Caco-2 (cell line): ENCODE measurements around the gene BCL2. TPM values are rescaled to one million over a fixed set of nuclear protein-coding genes. Genes with fewer than 3 reads are reported as not detected.

ENCODE experiments used
- BruUV-seq: library from RNA; stranded (reverse); fragments of 400-500 nt; replicated peaks from 2 replicates; lab custom pipeline; 2021; lab: Mats Ljungman, UMichigan
- CTCF ChIA-PET: fragments of 300-600 bp; sonication (Branson Sonifier 250); formaldehyde crosslinking; loops from one replicate; lab custom pipeline; 2022; ENCODE audit warnings: antibody characterized with exemption; lab: Charles Lee
- POLR2A ChIA-PET: fragments of 300-600 bp; sonication (Branson Sonifier 250); formaldehyde crosslinking; loops from one replicate; lab custom pipeline; 2022; ENCODE audit warnings: antibody characterized with exemption; lab: Charles Lee
- DNase-seq, 2 experiments: peaks; one replicate each; pipeline versions ENCODE4 v3.0.0 to v3.0.0-alpha.2; 2020 to 2022
- H3K27me3 ChIP-seq: replicated peaks from 2 replicates; pipeline ENCODE4 v1.6.0; 2011; ENCODE audit warnings: low read length; ENCODE audit not compliant: control insufficient read depth, insufficient read depth
- H3K36me3 ChIP-seq: 2 replicates; pipeline ENCODE4 v1.5.1; 2011; ENCODE audit warnings: low read length; ENCODE audit not compliant: control insufficient read depth, insufficient read depth
- H3K4me1 ChIP-seq: fragments of 250-450 bp; sonication (Bioruptor Pico); 2 replicates; pipeline ENCODE4 v1.5.1; 2020; ENCODE audit warnings: mild to moderate bottlenecking
- H3K4me3 ChIP-seq: 2 replicates; pipeline ENCODE4 v1.5.1; 2011; ENCODE audit warnings: low read depth, mild to moderate bottlenecking, control low read depth, low read length
- H3K9me3 ChIP-seq: fragments of 250-450 bp; sonication (Bioruptor Pico); 2 replicates; pipeline ENCODE4 v1.5.1; 2020; ENCODE audit warnings: mild to moderate bottlenecking, moderate library complexity
- H3K27ac Mint-ChIP-seq: one replicate; pipeline ENCODE4 v1.8.0; 2022; ENCODE audit warnings: mixed read lengths; ENCODE audit not compliant: unreplicated experiment
- H3K27me3 Mint-ChIP-seq: one replicate; pipeline ENCODE4 v1.8.0; 2022; ENCODE audit warnings: mixed read lengths; ENCODE audit not compliant: insufficient read depth, unreplicated experiment
- H3K36me3 Mint-ChIP-seq: one replicate; pipeline ENCODE4 v1.8.0; 2022; ENCODE audit warnings: mild to moderate bottlenecking, mixed read lengths; ENCODE audit not compliant: insufficient read depth, unreplicated experiment
- H3K4me1 Mint-ChIP-seq: one replicate; pipeline ENCODE4 v1.8.0; 2022; ENCODE audit warnings: low read depth, mixed read lengths; ENCODE audit not compliant: unreplicated experiment
- H3K4me3 Mint-ChIP-seq: one replicate; pipeline ENCODE4 v1.8.0; 2022; ENCODE audit warnings: mild to moderate bottlenecking, moderate library complexity, mixed read lengths; ENCODE audit not compliant: unreplicated experiment
- H3K9me3 Mint-ChIP-seq: one replicate; pipeline ENCODE4 v1.8.0; 2022; ENCODE audit warnings: mixed read lengths; ENCODE audit not compliant: unreplicated experiment
- intact Hi-C: fragments of 100-400 bp; cut with micrococcal nuclease; formaldehyde crosslinking; loops from one replicate; pipeline ENCODE4 v1.10.0; 2022; ENCODE audit not compliant: unreplicated experiment
- total RNA-seq: library from RNA; stranded (reverse); gene quantifications from 2 replicates; pipeline ENCODE4 v1.2.3, GENCODE V29; 2022
- TF ChIP-seq, protein P1 (sequence below), 2 experiments: fragments of 200-600 bp in 1 of 2; IDR thresholded peaks; 1 replicate in 1 of 2; 2 replicates in 1 of 2; pipeline versions ENCODE4 v1.5.1 to v1.8.0; 2011 to 2022; ENCODE audit warnings: antibody characterized with exemption in 1 of 2, control low read depth in 1 of 2, inconsistent platforms in 1 of 2, low read depth in 1 of 2, low read length in 1 of 2, mild to moderate bottlenecking in 1 of 2, moderate library complexity in 1 of 2; ENCODE audit not compliant: insufficient read depth in 1 of 2, severe bottlenecking in 1 of 2, unreplicated experiment in 1 of 2

Gene BCL2
- total RNA-seq, 1 experiment from 2014 or later: 6.5 TPM

DNA sequence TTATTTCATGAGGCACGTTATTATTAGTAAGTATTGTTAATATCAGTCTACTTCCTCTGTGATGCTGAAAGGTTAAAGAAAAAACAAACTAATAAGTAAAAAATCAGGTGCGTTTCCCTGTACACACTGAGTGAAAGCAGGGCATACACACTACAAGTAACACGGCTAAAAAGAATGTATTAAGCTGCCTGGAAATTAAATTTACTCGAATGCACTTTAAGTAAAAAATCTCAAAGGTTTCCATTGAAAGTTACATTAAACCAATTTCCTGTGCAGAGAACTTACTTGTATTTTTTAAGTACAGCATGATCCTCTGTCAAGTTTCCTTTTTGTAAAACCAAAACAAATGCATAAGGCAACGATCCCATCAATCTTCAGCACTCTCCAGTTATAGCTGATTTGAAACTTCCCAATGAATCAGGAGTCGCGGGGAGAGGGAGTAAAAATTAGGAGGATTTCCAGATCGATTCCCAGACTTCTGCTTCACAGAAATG is 633 bp downstream of the BCL2 start:
- BruUV-seq: TSS peak; percentile 55
- TF ChIP-seq, protein P1, sequence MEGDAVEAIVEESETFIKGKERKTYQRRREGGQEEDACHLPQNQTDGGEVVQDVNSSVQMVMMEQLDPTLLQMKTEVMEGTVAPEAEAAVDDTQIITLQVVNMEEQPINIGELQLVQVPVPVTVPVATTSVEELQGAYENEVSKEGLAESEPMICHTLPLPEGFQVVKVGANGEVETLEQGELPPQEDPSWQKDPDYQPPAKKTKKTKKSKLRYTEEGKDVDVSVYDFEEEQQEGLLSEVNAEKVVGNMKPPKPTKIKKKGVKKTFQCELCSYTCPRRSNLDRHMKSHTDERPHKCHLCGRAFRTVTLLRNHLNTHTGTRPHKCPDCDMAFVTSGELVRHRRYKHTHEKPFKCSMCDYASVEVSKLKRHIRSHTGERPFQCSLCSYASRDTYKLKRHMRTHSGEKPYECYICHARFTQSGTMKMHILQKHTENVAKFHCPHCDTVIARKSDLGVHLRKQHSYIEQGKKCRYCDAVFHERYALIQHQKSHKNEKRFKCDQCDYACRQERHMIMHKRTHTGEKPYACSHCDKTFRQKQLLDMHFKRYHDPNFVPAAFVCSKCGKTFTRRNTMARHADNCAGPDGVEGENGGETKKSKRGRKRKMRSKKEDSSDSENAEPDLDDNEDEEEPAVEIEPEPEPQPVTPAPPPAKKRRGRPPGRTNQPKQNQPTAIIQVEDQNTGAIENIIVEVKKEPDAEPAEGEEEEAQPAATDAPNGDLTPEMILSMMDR (IDR thresholded peaks at IDR 0.05; ENCODE audit: insufficient read depth in 1 of 2, low read depth in 1 of 2, low read length in 1 of 2, severe bottlenecking in 1 of 2, unreplicated experiment in 1 of 2): no peak
- H3K4me1 Mint-ChIP-seq: peaks cover 7% of the 10 kb centered on the region
- intact Hi-C loops: no loop called here
- H3K36me3 ChIP-seq: no peaks in the 10 kb centered on the region
- no peaks in the 10 kb centered on the region for H3K27me3 ChIP-seq
- no peaks in the 10 kb centered on the region for H3K27me3 Mint-ChIP-seq
- H3K4me3 Mint-ChIP-seq: peak overlapping the region; percentile 82
- no peaks in the 10 kb centered on the region for H3K9me3 Mint-ChIP-seq
- ChIA-PET CTCF (no interaction called here), POLR2A (interaction anchor here (0.6 kb wide), 1 partner anchor 108 kb away, joined by 3 read pairs; no protein-coding TSS in a partner anchor)
- no peak overlapping the region for H3K27ac Mint-ChIP-seq
- no peaks in the 10 kb centered on the region for H3K9me3 ChIP-seq
- no peak for DNase-seq
- H3K4me1 ChIP-seq: 0 out of 2 replicates have a peak, but pooled peaks cover 5% of the 10 kb centered on the region
- no peaks in the 10 kb centered on the region for H3K36me3 Mint-ChIP-seq
- peak overlapping the region; percentile 47 for H3K4me3 ChIP-seq

DNA sequence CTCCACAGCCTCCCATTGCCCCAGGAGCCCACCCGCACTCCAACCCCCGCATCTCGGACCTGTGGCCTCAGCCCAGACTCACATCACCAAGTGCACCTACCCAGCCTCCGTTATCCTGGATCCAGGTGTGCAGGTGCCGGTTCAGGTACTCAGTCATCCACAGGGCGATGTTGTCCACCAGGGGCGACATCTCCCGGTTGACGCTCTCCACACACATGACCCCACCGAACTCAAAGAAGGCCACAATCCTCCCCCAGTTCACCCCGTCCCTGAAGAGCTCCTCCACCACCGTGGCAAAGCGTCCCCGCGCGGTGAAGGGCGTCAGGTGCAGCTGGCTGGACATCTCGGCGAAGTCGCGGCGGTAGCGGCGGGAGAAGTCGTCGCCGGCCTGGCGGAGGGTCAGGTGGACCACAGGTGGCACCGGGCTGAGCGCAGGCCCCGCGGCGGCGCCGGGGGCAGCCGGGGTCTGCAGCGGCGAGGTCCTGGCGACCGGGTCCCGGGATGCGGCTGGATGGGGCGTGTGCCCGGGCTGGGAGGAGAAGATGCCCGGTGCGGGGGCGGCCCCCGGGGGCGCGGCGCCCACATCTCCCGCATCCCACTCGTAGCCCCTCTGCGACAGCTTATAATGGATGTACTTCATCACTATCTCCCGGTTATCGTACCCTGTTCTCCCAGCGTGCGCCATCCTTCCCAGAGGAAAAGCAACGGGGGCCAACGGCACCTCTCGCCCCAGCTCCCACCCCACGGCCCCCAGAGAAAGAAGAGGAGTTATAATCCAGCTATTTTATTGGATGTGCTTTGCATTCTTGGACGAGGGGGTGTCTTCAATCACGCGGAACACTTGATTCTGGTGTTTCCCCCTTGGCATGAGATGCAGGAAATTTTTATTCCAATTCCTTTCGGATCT is 1.3 kb downstream of the BCL2 start:
- intact Hi-C loops: no loop called here
- H3K4me1 Mint-ChIP-seq: peaks cover 6% of the 10 kb centered on the region
- no peaks in the 10 kb centered on the region for H3K27me3 Mint-ChIP-seq
- ChIA-PET CTCF (interaction anchor here (0.9 kb wide), 1 partner anchor 198 kb away, joined by 4 read pairs; no protein-coding TSS in a partner anchor), POLR2A (no interaction called here)
- Histone ChIP-seq H3K4me3 (peak overlapping the region; percentile 23), H3K9me3 (no peaks in the 10 kb centered on the region), H3K36me3 (no peaks in the 10 kb centered on the region), H3K27me3 (no peaks in the 10 kb centered on the region), H3K4me1 (0 out of 2 replicates have a peak, but pooled peaks cover 5% of the 10 kb centered on the region)
- H3K4me3 Mint-ChIP-seq: peak overlapping the region; percentile 82
- TF ChIP-seq, protein P1 (IDR thresholded peaks at IDR 0.05; ENCODE audit: insufficient read depth in 1 of 2, low read depth in 1 of 2, low read length in 1 of 2, severe bottlenecking in 1 of 2, unreplicated experiment in 1 of 2): no peak
- no peaks in the 10 kb centered on the region for H3K36me3 Mint-ChIP-seq
- no TSS peak for BruUV-seq
- no peak overlapping the region for H3K27ac Mint-ChIP-seq
- no peaks in the 10 kb centered on the region for H3K9me3 Mint-ChIP-seq
- peak; percentile 40 to 45 for DNase-seq

DNA sequence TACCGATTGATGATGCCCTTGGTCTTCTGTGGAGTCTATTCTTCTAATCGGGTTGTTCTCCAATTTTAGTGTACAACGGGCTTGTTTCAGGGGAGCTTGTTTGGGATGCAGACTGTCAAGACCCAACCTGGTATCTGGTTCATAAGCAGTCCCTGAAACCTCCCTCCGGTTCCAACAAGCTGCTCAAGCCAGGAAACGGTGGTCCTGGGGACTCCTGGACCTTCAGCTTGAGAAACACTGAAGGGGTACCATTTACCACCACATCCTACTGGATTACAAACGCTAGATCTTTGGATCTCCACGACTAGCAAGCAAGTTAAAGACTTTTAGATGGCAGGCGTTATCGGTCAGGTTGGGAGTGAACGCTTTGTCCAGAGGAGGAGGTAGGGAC is 2.0 kb downstream of the BCL2 start:
- TF ChIP-seq, protein P1 (IDR thresholded peaks at IDR 0.05; ENCODE audit: insufficient read depth in 1 of 2, low read depth in 1 of 2, low read length in 1 of 2, severe bottlenecking in 1 of 2, unreplicated experiment in 1 of 2): no peak
- Mint-ChIP-seq H3K27ac (no peak overlapping the region), H3K36me3 (no peaks in the 10 kb centered on the region), H3K9me3 (no peaks in the 10 kb centered on the region), H3K4me1 (no peaks in the 10 kb centered on the region), H3K27me3 (no peaks in the 10 kb centered on the region), H3K4me3 (peak overlapping the region; percentile 82)
- 0 out of 2 replicates have a peak, but pooled peaks cover 3% of the 10 kb centered on the region for H3K4me1 ChIP-seq
- H3K4me3 ChIP-seq: no peak overlapping the region
- H3K36me3 ChIP-seq: no peaks in the 10 kb centered on the region
- no peaks in the 10 kb centered on the region for H3K9me3 ChIP-seq
- ChIA-PET CTCF (interaction anchor here (0.9 kb wide), 1 partner anchor 198 kb away, joined by 4 read pairs; no protein-coding TSS in a partner anchor), POLR2A (no interaction called here)
- no TSS peak for BruUV-seq
- DNase-seq: no peak
- intact Hi-C loops: no loop called here
- H3K27me3 ChIP-seq: no peaks in the 10 kb centered on the region
